ENCODE results near the gene GLIS2.

GRCh38 chr16:4365014-4365406 is 49.1 kb downstream of the GLIS2 start:
- TF ChIP-seq CTCF (IDR thresholded peaks at IDR 0.05 in 8 of 11, conservative IDR thresholded peaks at IDR 0.05 in 3 of 11) (no peak), POLR2A (IDR thresholded peaks at IDR 0.05) (no peak), POLR2AphosphoS5 (IDR thresholded peaks at IDR 0.05) (peak; percentile 45 to 63 (median 47))
